ENCODE results near the gene PLXNA2. TPM values are rescaled to one million over a fixed set of nuclear protein-coding genes. Genes with fewer than 3 reads are reported as not detected.

Gene PLXNA2
- polyA plus RNA-seq, 2 of the 4 experiments (the other 2 are of a cell fraction), result 0.36 to 0.87 TPM

DNA sequence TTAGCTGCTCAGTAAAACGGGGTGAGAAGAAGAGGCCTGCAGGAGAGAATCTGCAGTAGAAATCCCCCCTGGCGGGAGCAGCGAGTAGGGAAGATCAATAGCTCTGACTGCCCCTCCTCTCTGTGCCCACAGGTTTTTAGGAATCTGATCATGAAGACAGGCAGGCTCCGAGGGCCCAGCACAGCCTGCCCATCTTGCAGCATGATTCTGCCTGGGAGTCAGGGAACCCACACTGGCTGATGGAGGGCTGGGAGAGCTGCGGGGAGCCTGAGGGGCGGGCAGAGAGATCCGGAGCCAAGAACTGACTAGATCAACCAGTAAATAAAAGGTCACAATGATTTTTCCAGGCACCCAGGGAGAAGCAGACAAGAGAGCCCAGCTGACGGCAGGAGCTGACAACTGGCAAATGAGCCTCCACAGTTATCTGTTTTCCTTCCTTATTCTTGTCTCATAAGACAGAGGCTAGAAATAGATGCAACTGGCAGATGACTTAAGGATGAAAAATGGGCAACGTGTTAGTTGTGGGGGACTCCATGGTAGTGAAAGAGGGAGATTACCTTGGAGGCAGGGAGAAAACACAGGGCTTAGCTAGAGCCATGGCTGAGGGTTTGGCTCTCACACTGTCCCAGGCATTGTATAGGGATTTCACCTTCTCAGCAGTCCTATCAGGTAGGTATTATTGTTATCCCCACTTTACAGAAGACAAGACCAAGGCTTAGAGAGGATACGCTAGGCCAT lies 116.2 kb downstream of the PLXNA2 start:
- 60% methylated on average over 10 of the region's 10 CpGs for WGBS (ENCODE audit: missing lambda C conversion rate)
- H3K4me3 ChIP-seq, result no peak overlapping the region
- TF ChIP-seq HEYL (CRISPR knock-in tag; IDR thresholded peaks at IDR 0.05), result no peak
- TF ChIP-seq TP53 (CRISPR knock-in tag; IDR thresholded peaks at IDR 0.05), result no peak
- TF ChIP-seq, protein P1, sequence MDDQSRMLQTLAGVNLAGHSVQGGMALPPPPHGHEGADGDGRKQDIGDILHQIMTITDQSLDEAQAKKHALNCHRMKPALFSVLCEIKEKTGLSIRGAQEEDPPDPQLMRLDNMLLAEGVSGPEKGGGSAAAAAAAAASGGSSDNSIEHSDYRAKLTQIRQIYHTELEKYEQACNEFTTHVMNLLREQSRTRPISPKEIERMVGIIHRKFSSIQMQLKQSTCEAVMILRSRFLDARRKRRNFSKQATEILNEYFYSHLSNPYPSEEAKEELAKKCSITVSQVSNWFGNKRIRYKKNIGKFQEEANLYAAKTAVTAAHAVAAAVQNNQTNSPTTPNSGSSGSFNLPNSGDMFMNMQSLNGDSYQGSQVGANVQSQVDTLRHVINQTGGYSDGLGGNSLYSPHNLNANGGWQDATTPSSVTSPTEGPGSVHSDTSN (IDR thresholded peaks at IDR 0.05), result no peak
- TF ChIP-seq JUNB (IDR thresholded peaks at IDR 0.05), result no peak
- TF ChIP-seq EP300 (IDR thresholded peaks at IDR 0.05), result no peak
- TF ChIP-seq, protein P2, sequence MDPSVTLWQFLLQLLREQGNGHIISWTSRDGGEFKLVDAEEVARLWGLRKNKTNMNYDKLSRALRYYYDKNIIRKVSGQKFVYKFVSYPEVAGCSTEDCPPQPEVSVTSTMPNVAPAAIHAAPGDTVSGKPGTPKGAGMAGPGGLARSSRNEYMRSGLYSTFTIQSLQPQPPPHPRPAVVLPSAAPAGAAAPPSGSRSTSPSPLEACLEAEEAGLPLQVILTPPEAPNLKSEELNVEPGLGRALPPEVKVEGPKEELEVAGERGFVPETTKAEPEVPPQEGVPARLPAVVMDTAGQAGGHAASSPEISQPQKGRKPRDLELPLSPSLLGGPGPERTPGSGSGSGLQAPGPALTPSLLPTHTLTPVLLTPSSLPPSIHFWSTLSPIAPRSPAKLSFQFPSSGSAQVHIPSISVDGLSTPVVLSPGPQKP (IDR thresholded peaks at IDR 0.05; ENCODE audit: low read depth, low read length), result no peak
- no peak for TF ChIP-seq ZNF302 (CRISPR knock-in tag; IDR thresholded peaks at IDR 0.05)
- TF ChIP-seq SREBF2 (IDR thresholded peaks at IDR 0.05), result no peak
- TF ChIP-seq CBX8 (IDR thresholded peaks at IDR 0.05), result no peak
- ChIA-PET POLR2A (no interaction called here), CTCF (interaction anchor here (1.0 to 26.1 kb wide), 6 partner anchors 12 to 124 kb away, joined by 3 to 417 read pairs (median 6); partner anchors contain the start of gene PLXNA2)
- DNase-seq (ENCODE audit: low read depth in 1 of 2, low spot score in 1 of 2) (no peak), FAIRE-seq (no peak), ATAC-seq (no peak)
- H3K4me2 ChIP-seq, result no peak overlapping the region
- no peaks in the 10 kb centered on the region for H3K9me3 ChIP-seq
- no peak overlapping the region for H3K27ac ChIP-seq
- peaks cover 10% of the 10 kb centered on the region; the same call in 2 of the 3 replicates for H3K4me1 ChIP-seq

DNA sequence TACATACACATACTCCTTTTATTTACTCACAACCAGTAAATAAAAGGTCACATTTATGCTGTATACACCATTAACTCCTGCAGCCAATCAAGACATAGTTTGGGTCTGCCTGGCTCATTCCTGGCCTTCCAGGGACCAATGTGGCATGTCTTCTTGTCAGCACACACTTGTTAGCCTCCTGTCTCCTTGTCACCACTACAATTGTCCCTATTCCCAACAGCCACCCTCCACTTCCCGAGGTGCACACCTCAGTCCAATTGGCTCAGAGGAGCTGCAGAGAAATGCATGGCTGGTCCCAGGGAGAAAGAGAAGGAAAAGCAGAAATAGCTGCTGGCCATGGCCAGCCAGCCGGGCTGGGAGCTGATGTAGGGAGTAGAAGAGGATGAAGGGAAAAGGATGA lies 116.9 kb downstream of the PLXNA2 start:
- Histone ChIP-seq H3K27ac (no peak overlapping the region), H3K4me3 (no peak overlapping the region), H3K4me1 (peaks cover 4% of the 10 kb centered on the region; the same call in 2 of the 3 replicates), H3K4me2 (no peak overlapping the region), H3K9me3 (no peaks in the 10 kb centered on the region)
- ATAC-seq (no peak), DNase-seq (ENCODE audit: low read depth in 1 of 2, low spot score in 1 of 2) (no peak), FAIRE-seq (no peak)
- TF ChIP-seq, protein P3, sequence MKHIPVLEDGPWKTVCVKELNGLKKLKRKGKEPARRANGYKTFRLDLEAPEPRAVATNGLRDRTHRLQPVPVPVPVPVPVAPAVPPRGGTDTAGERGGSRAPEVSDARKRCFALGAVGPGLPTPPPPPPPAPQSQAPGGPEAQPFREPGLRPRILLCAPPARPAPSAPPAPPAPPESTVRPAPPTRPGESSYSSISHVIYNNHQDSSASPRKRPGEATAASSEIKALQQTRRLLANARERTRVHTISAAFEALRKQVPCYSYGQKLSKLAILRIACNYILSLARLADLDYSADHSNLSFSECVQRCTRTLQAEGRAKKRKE (CRISPR knock-in tag; IDR thresholded peaks at IDR 0.05; ENCODE audit: low read depth), result no peak
- TF ChIP-seq MAFK (IDR thresholded peaks at IDR 0.05; ENCODE audit: partially characterized antibody) (no peak), ZNF302 (CRISPR knock-in tag; IDR thresholded peaks at IDR 0.05) (no peak), FOSL2 (IDR thresholded peaks at IDR 0.05) (no peak), FOSL2 (CRISPR knock-in tag; IDR thresholded peaks at IDR 0.05) (no peak)
- WGBS (ENCODE audit: missing lambda C conversion rate), result 56% methylated on average over 2 of the region's 2 CpGs
- POLR2A ChIA-PET, result no interaction called here
- CTCF ChIA-PET, result interaction anchor here (1.0 to 26.1 kb wide), 5 partner anchors 11 to 112 kb away, joined by 3 to 417 read pairs (median 6); partner anchors contain the start of gene PLXNA2

DNA sequence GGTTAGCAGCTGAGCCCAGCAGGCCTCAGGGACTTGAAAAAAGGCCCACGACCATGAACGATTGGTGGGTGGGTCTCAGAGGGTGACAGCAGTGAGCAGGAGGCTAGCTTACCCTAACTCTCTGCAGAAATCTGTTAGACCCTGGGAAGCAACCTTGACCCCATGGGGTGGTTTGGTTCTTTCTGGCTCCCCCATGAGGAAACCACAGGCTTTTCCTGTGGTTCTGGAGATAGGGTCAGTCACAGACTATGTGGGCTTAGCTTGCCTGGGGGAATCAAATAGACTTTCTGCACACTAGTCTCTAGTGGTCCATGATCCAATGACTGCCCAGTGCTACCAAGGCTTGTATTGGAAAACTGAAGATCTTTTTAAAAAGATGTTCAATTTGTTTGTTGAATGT lies 118.1 kb downstream of the PLXNA2 start:
- Histone ChIP-seq H3K4me2 (no peak overlapping the region), H3K9me3 (no peaks in the 10 kb centered on the region), H3K27ac (no peak overlapping the region), H3K4me1 (no peaks in the 10 kb centered on the region), H3K4me3 (no peak overlapping the region)
- ChIA-PET POLR2A (no interaction called here), CTCF (interaction anchor here (1.0 to 1.1 kb wide), 4 partner anchors 112 to 118 kb away, joined by 3 to 4 read pairs (median 4); partner anchors contain the start of gene PLXNA2)
- no peak for DNase-seq (ENCODE audit: low read depth in 1 of 2, low spot score in 1 of 2)
- WGBS (ENCODE audit: missing lambda C conversion rate), result 70% methylated on average over 2 of the region's 2 CpGs
- no peak for ATAC-seq
- FAIRE-seq, result no peak
- TF ChIP-seq BHLHE40 (IDR thresholded peaks at IDR 0.05; ENCODE audit: low read depth, low read length) (no peak), EP300 (IDR thresholded peaks at IDR 0.05) (no peak), SMC3 (IDR thresholded peaks at IDR 0.05) (no peak), HOXB13 (CRISPR knock-in tag; IDR thresholded peaks at IDR 0.05; ENCODE audit: low read depth) (no peak), CHD2 (IDR thresholded peaks at IDR 0.05; ENCODE audit: low read length, partially characterized antibody) (no peak), RNF2 (IDR thresholded peaks at IDR 0.05; ENCODE audit: borderline replicate concordance, low read depth) (no peak), JUNB (IDR thresholded peaks at IDR 0.05) (no peak), CBX8 (IDR thresholded peaks at IDR 0.05) (no peak), SREBF2 (IDR thresholded peaks at IDR 0.05) (no peak), CEBPB (IDR thresholded peaks at IDR 0.05) (no peak)
- TF ChIP-seq, protein P4, sequence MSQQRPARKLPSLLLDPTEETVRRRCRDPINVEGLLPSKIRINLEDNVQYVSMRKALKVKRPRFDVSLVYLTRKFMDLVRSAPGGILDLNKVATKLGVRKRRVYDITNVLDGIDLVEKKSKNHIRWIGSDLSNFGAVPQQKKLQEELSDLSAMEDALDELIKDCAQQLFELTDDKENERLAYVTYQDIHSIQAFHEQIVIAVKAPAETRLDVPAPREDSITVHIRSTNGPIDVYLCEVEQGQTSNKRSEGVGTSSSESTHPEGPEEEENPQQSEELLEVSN (IDR thresholded peaks at IDR 0.05; ENCODE audit: borderline replicate concordance, low read depth), result no peak
